ENCODE results near the gene LEMD2.
A peak's percentile ranks its signal among the peaks of the same experiment; 100 is the strongest.

DNA sequence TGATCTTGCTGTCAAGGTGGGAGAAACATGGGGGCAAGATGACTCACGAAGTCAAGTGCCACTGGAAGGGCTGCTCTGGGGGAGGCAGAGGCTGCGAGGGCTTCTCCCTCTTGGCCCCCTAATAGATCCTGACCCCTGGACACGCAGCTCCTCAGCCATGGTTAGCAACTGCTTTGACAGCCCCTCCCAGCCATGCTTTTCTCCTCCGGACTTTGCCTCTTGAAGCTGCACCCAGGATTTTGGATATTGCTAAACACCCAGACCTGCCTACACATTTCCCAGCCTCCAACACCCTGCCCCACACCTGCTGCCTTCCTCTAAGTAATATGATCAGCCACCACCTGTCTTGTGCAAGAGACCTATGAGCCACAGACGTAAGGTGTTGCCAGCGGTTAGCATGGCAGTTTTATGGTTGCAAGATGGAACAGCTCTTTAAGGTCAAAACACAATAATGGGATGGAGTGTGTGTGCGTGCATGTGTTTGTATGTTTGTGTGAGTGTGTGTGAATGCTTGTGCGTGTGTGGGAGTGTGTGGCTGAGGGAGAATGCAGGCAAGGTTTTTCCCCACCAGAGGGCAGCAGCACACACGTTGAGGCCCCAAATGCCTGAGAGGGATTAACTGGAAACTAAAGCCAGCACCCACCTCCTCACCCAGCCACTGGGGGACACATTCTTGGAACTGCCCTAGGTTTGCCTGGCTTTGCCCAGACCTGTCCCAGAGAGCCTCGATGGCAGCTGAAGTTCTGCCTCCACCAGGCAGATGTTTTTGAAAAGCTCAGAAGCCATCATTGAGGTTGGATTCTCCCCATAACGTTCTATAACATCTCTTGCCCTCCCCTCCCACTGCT lies 44.7 kb downstream of the LEMD2 start:
- TF ChIP-seq, protein P1, sequence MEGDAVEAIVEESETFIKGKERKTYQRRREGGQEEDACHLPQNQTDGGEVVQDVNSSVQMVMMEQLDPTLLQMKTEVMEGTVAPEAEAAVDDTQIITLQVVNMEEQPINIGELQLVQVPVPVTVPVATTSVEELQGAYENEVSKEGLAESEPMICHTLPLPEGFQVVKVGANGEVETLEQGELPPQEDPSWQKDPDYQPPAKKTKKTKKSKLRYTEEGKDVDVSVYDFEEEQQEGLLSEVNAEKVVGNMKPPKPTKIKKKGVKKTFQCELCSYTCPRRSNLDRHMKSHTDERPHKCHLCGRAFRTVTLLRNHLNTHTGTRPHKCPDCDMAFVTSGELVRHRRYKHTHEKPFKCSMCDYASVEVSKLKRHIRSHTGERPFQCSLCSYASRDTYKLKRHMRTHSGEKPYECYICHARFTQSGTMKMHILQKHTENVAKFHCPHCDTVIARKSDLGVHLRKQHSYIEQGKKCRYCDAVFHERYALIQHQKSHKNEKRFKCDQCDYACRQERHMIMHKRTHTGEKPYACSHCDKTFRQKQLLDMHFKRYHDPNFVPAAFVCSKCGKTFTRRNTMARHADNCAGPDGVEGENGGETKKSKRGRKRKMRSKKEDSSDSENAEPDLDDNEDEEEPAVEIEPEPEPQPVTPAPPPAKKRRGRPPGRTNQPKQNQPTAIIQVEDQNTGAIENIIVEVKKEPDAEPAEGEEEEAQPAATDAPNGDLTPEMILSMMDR (conservative IDR thresholded peaks at IDR 0.05; ENCODE audit: low read depth, low read length): peak; percentile 95
- no peak for TF ChIP-seq RCOR1 (IDR thresholded peaks at IDR 0.05; ENCODE audit: insufficient replicate concordance, low read length)
